DOHH2 (cell line): ENCODE data around the gene ACOX3.

Experiments used
- EZH2phosphoT487 ChIP-seq: fragments of 200-600 bp; sonication (generic); IDR thresholded peaks from 2 replicates; pipeline ENCODE4 v1.6.1; 2017; ENCODE audit warnings: borderline replicate concordance, mild to moderate bottlenecking, antibody characterized with exemption, low read length, moderate library complexity, mixed read lengths
- TF ChIP-seq, protein P1 (sequence below): fragments of 200-600 bp; sonication (generic); IDR thresholded peaks from one replicate; pipeline ENCODE4 v1.5.1; 2014; ENCODE audit warnings: antibody characterized with exemption, mild to moderate bottlenecking, low read depth, low read length; ENCODE audit not compliant: poor library complexity, severe bottlenecking

DNA sequence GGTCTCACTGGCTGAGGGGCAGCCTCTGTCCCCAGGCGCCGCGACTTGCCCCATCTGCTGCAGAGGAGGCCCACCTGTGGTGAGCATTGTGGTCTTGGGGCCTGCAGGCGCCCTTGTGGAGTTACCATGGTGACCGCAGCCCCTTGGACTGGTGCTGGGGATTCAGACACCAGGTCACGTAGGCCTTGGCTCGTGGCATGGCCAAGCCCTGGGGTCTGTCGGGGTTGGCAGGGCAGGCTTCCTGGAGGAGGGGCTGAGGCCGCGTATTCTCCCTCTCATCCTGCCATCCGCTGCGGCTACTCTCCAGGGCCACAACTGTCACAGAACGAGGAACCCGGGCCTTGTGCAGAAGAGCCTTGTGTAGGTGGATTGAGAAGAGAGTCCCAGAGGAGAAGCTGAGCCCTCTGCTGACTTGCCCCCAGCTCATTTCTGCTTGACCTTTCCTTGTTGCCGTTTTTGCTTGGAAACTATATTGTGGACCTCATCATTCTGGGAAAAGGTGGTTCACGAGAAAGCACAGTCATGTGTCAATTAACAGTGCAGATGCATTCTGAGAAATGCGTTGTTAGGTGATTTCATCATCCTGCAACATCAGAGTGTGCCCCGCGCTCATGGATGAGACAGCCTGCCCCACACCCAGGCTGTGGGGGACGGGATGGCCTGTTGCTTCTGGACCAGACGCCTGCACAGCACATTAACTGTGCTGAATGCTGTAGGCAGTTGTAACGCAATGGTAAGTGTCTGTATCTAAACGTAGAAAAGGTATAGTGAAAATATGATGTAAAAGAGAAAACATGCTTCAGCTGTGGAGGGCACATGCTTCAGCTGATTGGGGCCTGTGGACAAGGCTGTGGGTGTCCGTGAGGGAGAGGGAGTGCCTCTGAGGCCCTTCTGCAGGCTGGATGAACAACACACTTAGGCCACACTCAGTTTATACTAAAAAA is 38.5 kb upstream of the ACOX3 start:
- TF ChIP-seq, protein P1, sequence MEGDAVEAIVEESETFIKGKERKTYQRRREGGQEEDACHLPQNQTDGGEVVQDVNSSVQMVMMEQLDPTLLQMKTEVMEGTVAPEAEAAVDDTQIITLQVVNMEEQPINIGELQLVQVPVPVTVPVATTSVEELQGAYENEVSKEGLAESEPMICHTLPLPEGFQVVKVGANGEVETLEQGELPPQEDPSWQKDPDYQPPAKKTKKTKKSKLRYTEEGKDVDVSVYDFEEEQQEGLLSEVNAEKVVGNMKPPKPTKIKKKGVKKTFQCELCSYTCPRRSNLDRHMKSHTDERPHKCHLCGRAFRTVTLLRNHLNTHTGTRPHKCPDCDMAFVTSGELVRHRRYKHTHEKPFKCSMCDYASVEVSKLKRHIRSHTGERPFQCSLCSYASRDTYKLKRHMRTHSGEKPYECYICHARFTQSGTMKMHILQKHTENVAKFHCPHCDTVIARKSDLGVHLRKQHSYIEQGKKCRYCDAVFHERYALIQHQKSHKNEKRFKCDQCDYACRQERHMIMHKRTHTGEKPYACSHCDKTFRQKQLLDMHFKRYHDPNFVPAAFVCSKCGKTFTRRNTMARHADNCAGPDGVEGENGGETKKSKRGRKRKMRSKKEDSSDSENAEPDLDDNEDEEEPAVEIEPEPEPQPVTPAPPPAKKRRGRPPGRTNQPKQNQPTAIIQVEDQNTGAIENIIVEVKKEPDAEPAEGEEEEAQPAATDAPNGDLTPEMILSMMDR = no peak
- TF ChIP-seq EZH2phosphoT487 = no peak
